GM12891 (cell line): ENCODE results near the gene HCN1.
"Not testable (repeated sequence)": the region's sequence is repeated elsewhere in the genome, so short reads cannot be mapped to it uniquely, and the experiment has no call there.

Source experiments
- DNase-seq: peaks from one replicate; pipeline ENCODE4 v3.0.0; 2011; ENCODE audit warnings: low spot score; ENCODE audit not compliant: insufficient read length
- FAIRE-seq: peaks from 2 replicates; lab custom pipeline; 2011; peaks lifted over from hg19 to GRCh38; lab: Jason Lieb, UNC
- PAX5 ChIP-seq: IDR thresholded peaks from 2 replicates; pipeline ENCODE4 v1.6.1; 2011; ENCODE audit warnings: low read length, moderate library complexity, mild to moderate bottlenecking; ENCODE audit not compliant: insufficient read depth, severe bottlenecking
- POLR2A ChIP-seq: IDR thresholded peaks from 2 replicates; pipeline ENCODE4 v1.6.1; 2011; ENCODE audit warnings: low read depth, low read length, control low read depth
- POLR2AphosphoS5 ChIP-seq: IDR thresholded peaks from 2 replicates; pipeline ENCODE4 v1.6.1; 2011; ENCODE audit warnings: low read depth, low read length, control low read depth
- POU2F2 ChIP-seq: IDR thresholded peaks from 2 replicates; pipeline ENCODE4 v1.6.1; 2011; ENCODE audit warnings: low read depth, mild to moderate bottlenecking, control low read depth, low read length, moderate library complexity
- SPI1 ChIP-seq: IDR thresholded peaks from 2 replicates; pipeline ENCODE4 v1.6.1; 2011; ENCODE audit warnings: low read depth, low read length, control low read depth
- TAF1 ChIP-seq: IDR thresholded peaks from 2 replicates; pipeline ENCODE4 v1.6.1; 2011; ENCODE audit warnings: low read depth, low read length, control low read depth

HCN1 gene

GRCh38 chr5:45627076-45627656 is 69.0 kb downstream of the HCN1 start:
- DNase-seq, result no peak
- TF ChIP-seq TAF1, result no peak
- TF ChIP-seq POLR2AphosphoS5, result no peak
- no peak for TF ChIP-seq POLR2A
- TF ChIP-seq PAX5, result no peak
- TF ChIP-seq SPI1, result no peak
- no peak for TF ChIP-seq POU2F2

GRCh38 chr5:45623832-45624231 is 72.3 kb downstream of the HCN1 start:
- FAIRE-seq, result no peak
- TF ChIP-seq POLR2A (no peak), SPI1 (no peak), PAX5 (no peak), POU2F2 (no peak), POLR2AphosphoS5 (no peak), TAF1 (no peak)
- DNase-seq, result no peak

More at GRCh38 chr5:45627076-45627656, 69.0 kb downstream of the HCN1 start:
- FAIRE-seq, result no peak

- FAIRE-seq (no peak), DNase-seq (no peak)
- TF ChIP-seq POLR2AphosphoS5 (no peak), TAF1 (no peak), SPI1 (no peak), POLR2A (no peak), POU2F2 (no peak), PAX5 (no peak)
These were observed 73.8 kb downstream of the HCN1 start for GRCh38 chr5:45622365-45622764.

- no peak for FAIRE-seq
- DNase-seq, result no peak
- no peak for TF ChIP-seq POU2F2
- TF ChIP-seq PAX5, result no peak
- TF ChIP-seq POLR2A, result no peak
- no peak for TF ChIP-seq TAF1
- TF ChIP-seq POLR2AphosphoS5, result no peak
- no peak for TF ChIP-seq SPI1
These were observed 78.2 kb downstream of the HCN1 start for GRCh38 chr5:45617859-45618416.

- no peak for FAIRE-seq
- no peak for DNase-seq
- no peak for TF ChIP-seq TAF1
- TF ChIP-seq SPI1, result no peak
- TF ChIP-seq POU2F2, result no peak
- no peak for TF ChIP-seq POLR2A
- no peak for TF ChIP-seq POLR2AphosphoS5
- no peak for TF ChIP-seq PAX5
These were observed 86.5 kb downstream of the HCN1 start for GRCh38 chr5:45609661-45610060.

- TF ChIP-seq POLR2A (no peak), PAX5 (no peak), SPI1 (no peak), TAF1 (no peak), POU2F2 (no peak), POLR2AphosphoS5 (no peak)
- DNase-seq (no peak), FAIRE-seq (no peak)
These were observed 92.1 kb downstream of the HCN1 start for GRCh38 chr5:45604092-45604491.

GRCh38 chr5:45601424-45601823 is 94.8 kb downstream of the HCN1 start:
- FAIRE-seq, result no peak
- TF ChIP-seq SPI1 (no peak), POU2F2 (no peak), PAX5 (no peak), POLR2A (no peak), POLR2AphosphoS5 (no peak), TAF1 (no peak)

GRCh38 chr5:45596320-45596719 is 99.9 kb downstream of the HCN1 start:
- no peak for TF ChIP-seq POLR2A
- no peak for TF ChIP-seq POU2F2
- TF ChIP-seq SPI1, result no peak
- TF ChIP-seq POLR2AphosphoS5, result no peak
- no peak for TF ChIP-seq TAF1
- no peak for TF ChIP-seq PAX5
- FAIRE-seq (no peak), DNase-seq (no peak)

More at GRCh38 chr5:45601424-45601823, 94.8 kb downstream of the HCN1 start:
- no peak for DNase-seq

GRCh38 chr5:45586001-45586400 is 110.2 kb downstream of the HCN1 start:
- not testable (repeated sequence) for DNase-seq, FAIRE-seq
